HG02763 (cell line): ENCODE data around the gene FBXO46.
"Not testable (repeated sequence)": the region's sequence is repeated elsewhere in the genome, so short reads cannot be mapped to it uniquely, and the experiment has no call there.

Experiments
- ATAC-seq: cut with Tn5 transposase; IDR thresholded peaks from one replicate; pipeline ENCODE4 v1.9.1; 2021; ENCODE audit warnings: mild to moderate bottlenecking, moderate library complexity; ENCODE audit not compliant: unreplicated experiment

FBXO46 gene

GRCh38 chr19:45733160-45733810 is 2.6 kb upstream of the FBXO46 start, which contains the start of gene MEIOSIN:
Gene MEIOSIN, plus strand, starts transcription at chr19:45733439. Its CDS starts 1,938 bp downstream, at chr19:45735377.
- ATAC-seq, result no peak

DNA sequence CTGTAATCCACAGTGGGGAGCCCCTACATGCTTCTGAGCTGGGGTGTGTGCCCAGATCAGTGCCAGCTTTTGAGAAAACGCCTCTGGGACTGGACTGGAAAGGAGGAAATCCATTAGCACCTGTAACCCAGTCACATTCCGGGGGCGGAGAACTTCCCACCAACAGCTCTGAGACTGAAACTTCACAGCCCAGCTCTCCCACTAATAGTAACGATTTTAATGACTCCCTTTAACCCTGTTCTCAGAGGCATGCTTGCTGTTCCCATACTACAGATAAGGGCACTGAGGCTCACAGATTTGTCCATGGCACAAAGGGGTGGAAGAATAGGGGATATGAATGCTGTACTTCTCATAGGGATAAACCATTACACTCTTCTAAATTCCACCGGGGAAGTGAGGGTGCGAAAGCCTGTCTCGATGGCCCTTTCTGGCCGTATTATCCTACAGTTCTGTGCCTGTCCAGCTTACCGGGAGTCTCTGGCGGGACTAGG is 851 bp downstream of the FBXO46 start:
- ATAC-seq, result no peak

- not testable (repeated sequence) for ATAC-seq
Observed at GRCh38 chr19:45728683-45729082, 2.0 kb downstream of the FBXO46 start.

GRCh38 chr19:45720065-45720464 is 10.6 kb downstream of the FBXO46 start:
- not testable (repeated sequence) for ATAC-seq

DNA sequence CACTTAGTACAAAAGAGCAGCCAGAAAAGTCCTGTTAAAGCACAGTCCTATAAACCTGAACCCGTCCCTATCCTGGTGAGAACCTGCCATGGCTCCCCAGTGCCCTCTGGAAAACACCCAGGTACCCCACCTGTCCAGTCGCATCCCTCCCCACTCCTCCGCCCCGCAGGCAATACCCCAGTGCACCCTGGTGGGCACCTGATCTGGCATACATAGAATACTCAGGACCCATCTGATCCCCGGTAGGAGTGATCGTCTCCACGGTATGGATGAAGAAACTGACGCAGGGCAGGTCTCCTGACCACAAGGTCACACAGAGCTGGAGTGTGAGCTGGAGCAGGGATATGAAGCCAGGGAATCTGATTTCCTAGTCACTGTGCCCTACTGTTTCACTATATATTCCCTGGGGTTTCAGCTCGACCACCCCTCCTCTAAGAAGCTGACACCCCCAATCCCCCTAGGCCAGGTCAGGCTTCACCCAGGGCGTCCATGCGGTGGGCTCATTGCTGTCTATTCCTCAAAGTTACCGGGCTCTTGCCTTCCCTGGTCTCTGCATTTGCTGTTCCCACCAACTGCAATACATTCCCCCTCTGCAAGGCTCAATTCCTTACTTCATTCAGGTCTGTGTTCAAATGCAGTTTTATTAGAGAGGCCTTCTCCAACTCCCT is 12.6 kb downstream of the FBXO46 start:
- ATAC-seq, result no peak

GRCh38 chr19:45717131-45717982 is 13.3 kb downstream of the FBXO46 start:
- peak; percentile 90 for ATAC-seq

DNA sequence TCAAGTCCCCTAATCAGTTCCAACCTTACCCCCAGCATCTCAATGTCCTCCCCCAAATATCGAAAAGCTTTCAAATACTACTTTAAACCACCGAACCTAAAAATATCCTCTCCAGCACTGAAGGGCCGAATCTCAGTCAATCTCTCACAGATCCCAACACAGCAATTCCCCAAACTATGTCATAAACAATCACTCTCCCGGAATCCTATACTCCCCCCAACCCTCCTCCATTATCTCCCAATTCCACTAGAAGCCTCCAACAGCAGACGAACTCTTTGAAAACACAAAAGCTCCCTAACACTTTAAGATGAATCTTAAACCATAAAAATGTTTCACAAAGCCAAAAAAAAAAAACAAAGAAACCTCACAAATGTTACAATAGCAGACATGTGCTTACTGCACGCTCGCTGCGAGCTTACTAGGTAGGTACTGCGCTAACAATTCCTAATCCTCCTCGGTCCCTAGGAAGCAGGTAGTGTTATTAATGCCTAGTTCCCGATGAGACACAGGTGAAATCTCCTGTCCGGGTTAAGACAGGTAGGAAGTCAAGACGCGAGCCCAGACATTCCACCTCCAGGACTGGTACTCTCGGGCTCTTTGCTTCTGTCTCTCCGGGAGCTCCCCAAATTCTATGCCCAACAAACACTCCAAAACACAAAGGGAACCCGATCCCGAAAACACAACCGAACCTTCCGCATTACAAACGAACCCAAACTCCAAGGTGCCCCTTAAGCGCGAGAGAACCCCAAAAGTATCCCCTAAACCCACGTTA is 14.2 kb downstream of the FBXO46 start:
- ATAC-seq, result no peak

GRCh38 chr19:45715139-45715538 is 15.6 kb downstream of the FBXO46 start:
- ATAC-seq, result no peak

DNA sequence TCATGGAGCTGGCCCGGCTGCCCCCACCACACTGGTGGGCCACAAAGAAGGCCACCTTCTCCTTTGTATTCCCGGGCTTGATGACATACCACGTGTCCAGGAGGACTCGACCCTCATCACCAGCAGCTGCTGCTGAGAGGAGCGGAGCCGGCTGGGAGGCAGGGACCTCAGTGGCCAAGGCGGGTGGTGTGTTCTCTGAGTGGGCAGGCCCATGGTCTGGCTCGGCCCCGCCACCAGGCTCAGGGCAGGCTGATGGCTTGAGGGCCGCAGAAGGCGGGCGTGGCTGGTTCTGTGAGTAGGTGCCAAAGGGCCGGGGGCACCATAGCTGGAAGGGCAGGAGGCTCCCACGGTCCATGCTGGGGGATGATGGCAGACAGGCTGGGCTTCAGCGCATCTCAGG is 17.6 kb downstream of the FBXO46 start:
- no peak for ATAC-seq

DNA sequence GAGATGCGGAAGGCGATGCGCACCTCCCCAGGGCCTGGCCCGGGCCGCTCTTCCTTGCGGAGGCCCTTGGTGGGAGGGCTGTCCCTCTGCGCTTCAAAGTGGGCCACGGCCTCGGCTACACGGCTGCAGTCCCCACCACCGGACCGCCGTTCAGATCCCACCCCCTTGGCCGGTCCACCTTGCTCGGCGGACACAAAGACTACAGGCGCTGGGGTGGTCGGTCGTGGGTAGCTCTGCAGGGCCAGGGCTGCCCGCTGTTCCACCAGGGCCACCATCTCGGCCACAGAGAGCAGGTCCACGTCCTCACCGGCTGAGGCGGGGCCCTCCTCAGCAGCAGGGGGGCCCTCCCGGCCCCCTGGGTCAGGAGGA is 18.0 kb downstream of the FBXO46 start:
- no peak for ATAC-seq

- ATAC-seq, result no peak
Observed at GRCh38 chr19:45711851-45712698, 18.6 kb downstream of the FBXO46 start.

GRCh38 chr19:45710356-45711130 is 20.2 kb downstream of the FBXO46 start:
- no peak for ATAC-seq

- ATAC-seq, result no peak
Observed at GRCh38 chr19:45705710-45706415, 24.8 kb downstream of the FBXO46 start.

GRCh38 chr19:45705115-45705514 is 25.6 kb downstream of the FBXO46 start:
- no peak for ATAC-seq

GRCh38 chr19:45701676-45702075 is 29.0 kb downstream of the FBXO46 start:
- ATAC-seq, result no peak

DNA sequence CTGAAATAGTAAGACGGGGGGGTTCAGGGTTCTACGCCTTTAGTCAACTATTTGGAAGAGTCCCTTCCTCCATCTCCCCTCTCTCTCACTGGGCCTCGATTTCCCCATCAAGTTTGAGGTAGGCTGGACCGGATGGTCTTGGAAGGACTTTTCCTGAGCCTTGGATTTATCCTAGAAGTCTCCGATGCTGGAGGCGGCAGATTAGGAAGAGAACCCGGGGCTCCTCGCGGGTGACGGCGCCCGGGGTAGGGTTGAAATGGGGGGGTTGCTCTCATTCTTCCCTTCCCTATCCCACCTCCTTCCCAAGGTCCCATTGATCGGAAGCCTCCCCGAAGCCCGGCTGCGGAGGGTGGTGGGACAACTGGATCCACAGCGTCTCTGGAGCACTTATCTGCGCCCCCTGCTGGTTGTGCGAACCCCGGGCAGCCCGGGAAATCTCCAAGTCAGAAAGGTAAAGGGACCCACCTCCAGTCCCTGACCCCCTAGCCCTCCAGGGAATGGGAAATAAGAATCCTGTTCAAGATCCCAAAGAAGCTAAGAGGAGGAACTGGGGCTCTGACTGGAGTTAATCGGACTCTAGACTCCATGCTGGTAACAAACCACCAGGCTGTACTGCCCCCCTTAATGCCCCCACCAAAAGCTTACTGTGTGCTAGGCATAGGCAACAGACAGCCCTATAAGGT is 37.4 kb downstream of the FBXO46 start:
- no peak for ATAC-seq

DNA sequence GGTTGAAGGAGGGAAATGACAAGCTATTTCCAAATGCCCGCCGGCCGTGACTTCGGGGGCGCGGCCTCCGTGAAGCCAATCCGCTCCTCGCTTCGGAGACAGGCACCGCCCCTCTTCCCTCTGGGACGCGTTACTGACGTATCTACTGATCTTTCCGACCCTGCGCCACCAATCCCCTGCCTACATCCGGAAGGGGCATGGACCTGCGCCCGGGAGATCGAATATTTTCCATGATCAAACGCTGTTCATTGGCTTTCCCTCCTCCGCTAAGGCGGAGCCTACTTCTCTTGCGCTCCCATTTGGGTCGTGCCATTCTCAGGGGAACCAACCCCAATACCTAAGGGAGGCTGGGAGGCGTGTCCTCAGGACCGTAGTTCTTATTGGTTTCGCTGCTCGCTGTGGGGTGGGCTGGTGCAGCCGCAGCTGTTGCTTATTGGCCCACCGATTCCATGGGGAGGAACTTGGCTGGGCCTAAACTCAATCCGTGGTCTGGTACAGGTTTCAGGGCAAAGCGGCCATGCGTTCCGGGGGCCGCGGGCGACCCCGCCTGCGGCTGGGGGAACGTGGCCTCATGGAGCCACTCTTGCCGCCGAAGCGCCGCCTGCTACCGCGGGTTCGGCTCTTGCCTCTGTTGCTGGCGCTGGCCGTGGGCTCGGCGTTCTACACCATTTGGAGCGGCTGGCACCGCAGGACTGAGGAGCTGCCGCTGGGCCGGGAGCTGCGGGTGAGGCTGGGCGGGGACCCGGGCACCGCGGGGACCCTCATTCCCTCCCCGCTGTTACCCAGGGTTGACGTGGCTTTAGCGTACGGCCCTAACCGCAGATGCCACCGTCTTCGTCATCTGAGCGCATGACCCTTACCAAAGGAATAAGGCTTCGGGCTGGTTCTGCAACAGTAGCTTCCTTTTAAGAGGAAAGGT is 38.2 kb downstream of the FBXO46 start, which contains the start of gene QPCTL:
TSS of gene QPCTL (plus strand) at position 480 of the 919 bp plus-strand sequence. CDS start at position 518, 38 bp downstream.
- peak; percentile 82 for ATAC-seq
